ENCODE data around the gene LGR5.

DNA sequence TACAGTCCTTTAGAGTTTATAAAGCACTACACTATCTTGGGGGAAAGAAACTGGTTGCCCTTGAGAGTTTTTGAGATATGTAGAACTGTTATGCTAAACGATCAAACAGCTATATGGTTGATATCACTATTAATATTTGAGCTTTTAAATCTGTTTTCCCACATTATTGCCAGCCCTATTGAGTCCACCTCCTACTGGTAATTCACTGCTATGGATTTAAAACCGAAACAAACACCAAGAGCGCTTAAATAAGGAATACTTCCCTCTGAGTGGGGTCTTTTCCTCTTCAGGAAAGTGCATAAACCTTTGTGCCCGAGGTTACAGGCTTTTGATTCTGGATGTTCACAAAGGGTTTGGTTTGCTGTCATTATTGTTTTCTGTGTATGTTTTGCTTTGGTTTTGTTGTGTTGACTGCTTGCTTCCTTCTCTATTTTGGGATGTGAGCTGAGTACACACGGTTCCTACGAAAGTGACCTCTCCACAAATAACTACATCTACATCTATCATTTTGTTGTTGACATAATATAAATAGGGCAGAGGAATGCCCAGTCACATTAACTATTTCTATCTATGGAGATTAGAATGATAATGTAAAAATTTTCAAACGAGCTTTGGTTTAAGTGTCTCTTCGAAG lies 44.8 kb downstream of the LGR5 start:
- TF ChIP-seq CTCF (IDR thresholded peaks at IDR 0.05) (no peak), POLR2A (IDR thresholded peaks at IDR 0.05) (no peak)
